ENCODE measurements around the gene SLC44A3. TPM values are rescaled to one million over a fixed set of nuclear protein-coding genes. Genes with fewer than 3 reads are reported as not detected.

Gene SLC44A3
- total and polyA plus RNA-seq, 2 experiments from 2014 or later, result 2.9 to 4.5 TPM

DNA sequence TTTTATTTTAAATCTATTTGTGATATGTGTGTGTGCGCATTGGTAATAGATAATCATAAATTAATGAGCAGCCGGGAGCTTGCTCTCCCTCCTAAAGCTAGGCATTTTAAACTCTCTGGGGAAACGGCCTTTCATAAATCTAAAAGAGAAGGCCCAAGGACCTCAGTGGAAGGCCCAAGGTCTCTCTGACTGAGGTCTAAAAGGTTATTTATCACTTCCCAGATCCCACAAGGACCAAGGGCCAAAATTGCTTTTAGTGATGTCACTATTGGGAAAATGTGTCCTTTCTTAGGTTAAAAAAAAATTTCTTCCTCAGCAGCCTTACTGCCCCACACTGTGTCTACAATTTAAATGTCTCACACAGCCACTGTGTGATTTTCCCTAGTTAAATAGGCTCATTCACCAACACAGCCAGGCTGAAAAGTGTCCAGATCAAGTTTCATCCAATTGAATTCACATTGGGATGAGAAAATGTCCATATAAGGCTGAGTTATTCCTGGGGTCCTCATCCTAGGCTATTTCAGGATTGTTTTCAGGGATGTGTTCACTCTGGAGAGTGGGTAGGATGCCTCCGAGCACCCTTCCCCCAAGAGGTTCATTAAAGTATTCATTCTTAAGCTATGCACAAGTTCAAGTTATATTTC lies 46.1 kb downstream of the SLC44A3 start:
- no peak overlapping the region for H3K4me3 Mint-ChIP-seq
- H3K27me3 Mint-ChIP-seq (ENCODE audit: insufficient read depth, low read depth, poor library complexity), result peaks cover 2% of the 10 kb centered on the region
- H3K9me3 Mint-ChIP-seq, result no peaks in the 10 kb centered on the region
- Histone ChIP-seq H3K4me1 (ENCODE audit: insufficient read depth) (peaks cover 47% of the 10 kb centered on the region), H3K4me2 (peak overlapping the region; percentile 42), H3K27me3 (ENCODE audit: insufficient read depth) (no peaks in the 10 kb centered on the region), H3K79me2 (replicated peaks; ENCODE audit: insufficient read depth) (no peaks in the 10 kb centered on the region), H2AFZ (no peak overlapping the region), H3K9me2 (ENCODE audit: insufficient read depth) (peaks cover 6% of the 10 kb centered on the region; the same call in 1 of the 2 replicates), H4K20me1 (replicated peaks; ENCODE audit: insufficient read depth) (no peaks in the 10 kb centered on the region), H3K36me3 (ENCODE audit: insufficient read depth) (no peaks in the 10 kb centered on the region), H3K4me3 (no peak overlapping the region), H3F3A (replicated peaks; ENCODE audit: low read depth) (no peaks in the 10 kb centered on the region), H3K27ac (ENCODE audit: low read depth) (peak overlapping the region; percentile 50)
- no peaks in the 10 kb centered on the region for H3K36me3 Mint-ChIP-seq (ENCODE audit: low read depth)
- peak; percentile 14; the same call in 2 of the 3 replicates for ATAC-seq
- peak overlapping the region; percentile 42 for H3K27ac Mint-ChIP-seq
- no peak for DNase-seq (ENCODE audit: low spot score)
- TF ChIP-seq ZNF462 (CRISPR knock-in tag; IDR thresholded peaks at IDR 0.05) (no peak), EZH2 (IDR thresholded peaks at IDR 0.05; ENCODE audit: low read depth, unreplicated experiment) (no peak), NANOG (IDR thresholded peaks at IDR 0.05; ENCODE audit: borderline replicate concordance) (no peak), EZH2phosphoT487 (IDR thresholded peaks at IDR 0.05; ENCODE audit: unreplicated experiment) (no peak), POLR2AphosphoS5 (IDR thresholded peaks at IDR 0.05; ENCODE audit: low read depth) (no peak), ZNF331 (CRISPR knock-in tag; IDR thresholded peaks at IDR 0.05; ENCODE audit: low read depth) (no peak), JUNB (IDR thresholded peaks at IDR 0.05; ENCODE audit: unreplicated experiment) (no peak), REST (IDR thresholded peaks at IDR 0.05; ENCODE audit: unreplicated experiment) (no peak), CREB1 (CRISPR knock-in tag; IDR thresholded peaks at IDR 0.05; ENCODE audit: low read depth) (no peak), STAT1 (IDR thresholded peaks at IDR 0.05; ENCODE audit: unreplicated experiment) (no peak), ETS1 (IDR thresholded peaks at IDR 0.05) (no peak), ZNF114 (CRISPR knock-in tag; IDR thresholded peaks at IDR 0.05) (no peak)
- TF ChIP-seq, protein P1, sequence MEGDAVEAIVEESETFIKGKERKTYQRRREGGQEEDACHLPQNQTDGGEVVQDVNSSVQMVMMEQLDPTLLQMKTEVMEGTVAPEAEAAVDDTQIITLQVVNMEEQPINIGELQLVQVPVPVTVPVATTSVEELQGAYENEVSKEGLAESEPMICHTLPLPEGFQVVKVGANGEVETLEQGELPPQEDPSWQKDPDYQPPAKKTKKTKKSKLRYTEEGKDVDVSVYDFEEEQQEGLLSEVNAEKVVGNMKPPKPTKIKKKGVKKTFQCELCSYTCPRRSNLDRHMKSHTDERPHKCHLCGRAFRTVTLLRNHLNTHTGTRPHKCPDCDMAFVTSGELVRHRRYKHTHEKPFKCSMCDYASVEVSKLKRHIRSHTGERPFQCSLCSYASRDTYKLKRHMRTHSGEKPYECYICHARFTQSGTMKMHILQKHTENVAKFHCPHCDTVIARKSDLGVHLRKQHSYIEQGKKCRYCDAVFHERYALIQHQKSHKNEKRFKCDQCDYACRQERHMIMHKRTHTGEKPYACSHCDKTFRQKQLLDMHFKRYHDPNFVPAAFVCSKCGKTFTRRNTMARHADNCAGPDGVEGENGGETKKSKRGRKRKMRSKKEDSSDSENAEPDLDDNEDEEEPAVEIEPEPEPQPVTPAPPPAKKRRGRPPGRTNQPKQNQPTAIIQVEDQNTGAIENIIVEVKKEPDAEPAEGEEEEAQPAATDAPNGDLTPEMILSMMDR (conservative IDR thresholded peaks at IDR 0.05; ENCODE audit: low read depth in 2 of 2), result no peak
- peaks cover 63% of the 10 kb centered on the region for H3K4me1 Mint-ChIP-seq

Data from GM23338 (cell line).